ENCODE measurements around the gene TPCN2. TPM values are rescaled to one million over a fixed set of nuclear protein-coding genes. Genes with fewer than 3 reads are reported as not detected.

TPCN2 gene
- total RNA-seq, 1 donor from 2014 or later, result 9.5 TPM

GRCh38 chr11:69063652-69064260 lies 15.0 kb downstream of the TPCN2 start:
- Histone ChIP-seq H3K4me3 (ENCODE audit: insufficient read depth, low read depth, low read length) (no peak overlapping the region), H3K4me2 (ENCODE audit: low read length) (no peak overlapping the region), H3K27me3 (ENCODE audit: insufficient read depth, low read length) (no peaks in the 10 kb centered on the region), H2AFZ (ENCODE audit: low read depth, low read length) (no peak overlapping the region), H3K9me3 (ENCODE audit: insufficient read depth, low read depth, low read length) (no peaks in the 10 kb centered on the region), H3K9ac (ENCODE audit: low read length) (no peak overlapping the region), H3K79me2 (ENCODE audit: insufficient read depth, low read length) (peaks cover 3% of the 10 kb centered on the region), H4K20me1 (ENCODE audit: insufficient read depth, low read length) (peaks cover 58% of the 10 kb centered on the region), H3K36me3 (ENCODE audit: insufficient read depth, low read length) (no peaks in the 10 kb centered on the region), H3K4me1 (ENCODE audit: insufficient read depth, low read length) (no peaks in the 10 kb centered on the region), H3K27ac (ENCODE audit: low read depth, low read length) (no peak overlapping the region)
- no peaks in the 10 kb centered on the region for H3K4me1 Mint-ChIP-seq (ENCODE audit: low read depth, unreplicated experiment)
- no peak overlapping the region for H3K27ac Mint-ChIP-seq (ENCODE audit: unreplicated experiment)
- no peak for FAIRE-seq
- H3K4me3 Mint-ChIP-seq (ENCODE audit: unreplicated experiment), result no peak overlapping the region
- peaks cover 2% of the 10 kb centered on the region for H3K9me3 Mint-ChIP-seq (ENCODE audit: unreplicated experiment)
- TF ChIP-seq EZH2 (IDR thresholded peaks at IDR 0.05; ENCODE audit: insufficient read depth, low read length) (no peak), CTCF (IDR thresholded peaks at IDR 0.05; ENCODE audit: insufficient read depth, low read depth, low read length) (no peak)
- no peak for DNase-seq (ENCODE audit: low read depth)
- no peaks in the 10 kb centered on the region for H3K27me3 Mint-ChIP-seq (ENCODE audit: low read depth, unreplicated experiment)
- peaks cover 7% of the 10 kb centered on the region for H3K36me3 Mint-ChIP-seq (ENCODE audit: low read depth, unreplicated experiment)

- Mint-ChIP-seq H3K4me1 (ENCODE audit: low read depth, unreplicated experiment) (no peaks in the 10 kb centered on the region), H3K36me3 (ENCODE audit: low read depth, unreplicated experiment) (peaks cover 7% of the 10 kb centered on the region), H3K9me3 (ENCODE audit: unreplicated experiment) (peaks cover 2% of the 10 kb centered on the region), H3K27me3 (ENCODE audit: low read depth, unreplicated experiment) (no peaks in the 10 kb centered on the region), H3K27ac (ENCODE audit: unreplicated experiment) (no peak overlapping the region), H3K4me3 (ENCODE audit: unreplicated experiment) (no peak overlapping the region)
- DNase-seq (ENCODE audit: low read depth) (no peak), FAIRE-seq (no peak)
- Histone ChIP-seq H3K4me3 (ENCODE audit: insufficient read depth, low read depth, low read length) (no peak overlapping the region), H2AFZ (ENCODE audit: low read depth, low read length) (no peak overlapping the region), H3K27me3 (ENCODE audit: insufficient read depth, low read length) (no peaks in the 10 kb centered on the region), H3K79me2 (ENCODE audit: insufficient read depth, low read length) (peaks cover 3% of the 10 kb centered on the region), H3K36me3 (ENCODE audit: insufficient read depth, low read length) (no peaks in the 10 kb centered on the region), H3K9me3 (ENCODE audit: insufficient read depth, low read depth, low read length) (no peaks in the 10 kb centered on the region), H3K4me1 (ENCODE audit: insufficient read depth, low read length) (no peaks in the 10 kb centered on the region), H4K20me1 (ENCODE audit: insufficient read depth, low read length) (peaks cover 58% of the 10 kb centered on the region), H3K27ac (ENCODE audit: low read depth, low read length) (no peak overlapping the region), H3K4me2 (ENCODE audit: low read length) (no peak overlapping the region), H3K9ac (ENCODE audit: low read length) (no peak overlapping the region)
- TF ChIP-seq EZH2 (IDR thresholded peaks at IDR 0.05; ENCODE audit: insufficient read depth, low read length), result no peak
These were observed 15.7 kb downstream of the TPCN2 start for GRCh38 chr11:69064394-69064957.

- no peak overlapping the region for H3K27ac ChIP-seq (ENCODE audit: low read depth, low read length)
- no peaks in the 10 kb centered on the region for H3K9me3 ChIP-seq (ENCODE audit: insufficient read depth, low read depth, low read length)
- H3K27ac Mint-ChIP-seq (ENCODE audit: unreplicated experiment), result no peak overlapping the region
- no peaks in the 10 kb centered on the region for H3K27me3 Mint-ChIP-seq (ENCODE audit: low read depth, unreplicated experiment)
- no peak for DNase-seq (ENCODE audit: low read depth)
- TF ChIP-seq EZH2 (IDR thresholded peaks at IDR 0.05; ENCODE audit: insufficient read depth, low read length) (no peak), CTCF (IDR thresholded peaks at IDR 0.05; ENCODE audit: insufficient read depth, low read depth, low read length) (no peak)
- H3K36me3 ChIP-seq (ENCODE audit: insufficient read depth, low read length), result no peaks in the 10 kb centered on the region
- H3K79me2 ChIP-seq (ENCODE audit: insufficient read depth, low read length), result peaks cover 3% of the 10 kb centered on the region
- H3K27me3 ChIP-seq (ENCODE audit: insufficient read depth, low read length), result no peaks in the 10 kb centered on the region
- H3K9ac ChIP-seq (ENCODE audit: low read length), result no peak overlapping the region
- H2AFZ ChIP-seq (ENCODE audit: low read depth, low read length), result no peak overlapping the region
- H3K36me3 Mint-ChIP-seq (ENCODE audit: low read depth, unreplicated experiment), result peaks cover 8% of the 10 kb centered on the region
- H3K4me1 Mint-ChIP-seq (ENCODE audit: low read depth, unreplicated experiment), result no peaks in the 10 kb centered on the region
- peaks cover 2% of the 10 kb centered on the region for H3K9me3 Mint-ChIP-seq (ENCODE audit: unreplicated experiment)
- no peak overlapping the region for H3K4me2 ChIP-seq (ENCODE audit: low read length)
- FAIRE-seq, result no peak
- H3K4me3 Mint-ChIP-seq (ENCODE audit: unreplicated experiment), result no peak overlapping the region
- H4K20me1 ChIP-seq (ENCODE audit: insufficient read depth, low read length), result peaks cover 55% of the 10 kb centered on the region
- H3K4me3 ChIP-seq (ENCODE audit: insufficient read depth, low read depth, low read length), result no peak overlapping the region
- no peaks in the 10 kb centered on the region for H3K4me1 ChIP-seq (ENCODE audit: insufficient read depth, low read length)
These were observed 16.5 kb downstream of the TPCN2 start for GRCh38 chr11:69065147-69065710.
